Activated naive CD8-positive, alpha-beta T cell treated with anti-CD3 and anti-CD28 coated beads, Interleukin-2, amount 50 U/mL, for 16 hours (primary cell): ENCODE results near the gene AFAP1L1.
"Not testable (repeated sequence)": the region's sequence is repeated elsewhere in the genome, so short reads cannot be mapped to it uniquely, and the experiment has no call there.

Source experiments
- DNase-seq: peaks from one replicate; pipeline ENCODE4 v3.0.0-alpha.2; 2020; ENCODE audit warnings: low read depth, low spot score

Gene AFAP1L1

DNA sequence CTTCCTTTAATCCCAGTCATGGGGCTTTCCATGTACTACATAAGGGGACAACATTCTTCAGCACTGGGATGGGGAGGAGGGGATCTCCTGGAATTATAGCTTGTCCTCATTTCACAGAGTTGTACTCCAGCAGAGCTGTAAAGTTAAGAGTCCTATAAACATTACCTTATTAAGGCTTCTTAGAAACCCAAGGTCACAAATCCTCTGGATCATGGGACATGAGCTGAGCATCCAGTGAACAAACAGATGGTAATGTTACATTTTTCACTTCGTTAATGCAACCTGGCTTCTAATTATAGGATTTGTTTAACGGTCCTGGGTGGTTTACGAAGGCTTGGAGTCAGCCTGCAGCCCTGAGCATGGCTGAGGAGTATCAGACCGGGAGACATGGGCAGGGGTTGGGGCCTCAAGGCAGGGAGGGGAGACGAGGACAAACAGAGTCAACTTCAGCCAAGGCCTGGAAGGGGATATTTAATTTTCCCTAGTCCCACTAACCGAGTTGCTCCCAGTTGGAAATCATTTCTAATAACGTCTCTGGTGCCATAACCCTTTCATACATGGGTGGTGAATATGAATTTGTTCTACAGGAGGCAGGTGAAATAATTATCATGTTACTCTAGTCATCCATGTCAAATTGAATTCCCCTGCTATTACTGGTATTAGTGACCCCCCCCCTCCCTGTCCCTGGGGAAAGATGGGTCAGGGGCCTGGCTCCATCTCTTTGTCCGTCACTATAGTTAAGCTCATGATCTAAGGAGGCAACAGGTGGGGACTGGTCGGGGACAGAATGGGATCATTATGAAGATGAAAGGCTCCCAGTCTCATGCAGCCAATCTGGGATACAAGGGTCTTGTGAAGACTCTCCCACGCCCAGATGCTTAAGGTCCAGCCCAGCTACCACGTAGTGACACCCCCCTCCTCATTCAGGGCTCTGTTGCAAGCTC lies 118.2 kb downstream of the AFAP1L1 start:
- DNase-seq, result no peak

DNA sequence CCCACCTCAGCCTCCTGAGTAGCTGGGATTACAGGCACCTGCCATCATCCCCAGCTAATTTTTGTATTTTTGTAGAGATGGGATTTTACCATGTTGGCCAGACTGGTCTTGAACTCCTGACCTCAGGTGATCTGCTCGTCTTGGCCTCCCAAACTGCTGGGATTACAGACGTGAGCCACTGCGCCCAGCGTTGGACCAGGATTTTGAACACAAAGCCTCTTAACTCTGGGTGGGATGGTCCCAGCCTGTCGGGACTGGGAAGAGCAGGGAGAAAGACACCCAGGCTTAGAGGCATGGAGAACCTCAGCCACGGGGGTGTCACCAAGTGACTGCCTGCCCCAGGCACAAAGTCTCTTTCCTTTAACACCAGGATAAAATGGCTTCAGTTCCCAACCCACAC lies 119.4 kb downstream of the AFAP1L1 start:
- DNase-seq, result not testable (repeated sequence)
